ENCODE data around the gene C18orf63. TPM values are rescaled to one million over a fixed set of nuclear protein-coding genes. Genes with fewer than 3 reads are reported as not detected.

Gene C18orf63
- polyA plus RNA-seq, 1 donor from 2014 or later = not detected

GRCh38 chr18:74337912-74338309 lies 22.3 kb downstream of the C18orf63 start:
- H3K9me3 ChIP-seq (ENCODE audit: low read length) = no peaks in the 10 kb centered on the region
- no peaks in the 10 kb centered on the region for H3F3A ChIP-seq (ENCODE audit: insufficient read depth, low read length, poor library complexity, severe bottlenecking)
- no peak overlapping the region for H2AFZ ChIP-seq (ENCODE audit: low read depth, low read length)
- no peak overlapping the region for H3K27ac ChIP-seq (ENCODE audit: low read length)
- no peak overlapping the region for H3K4me2 ChIP-seq (ENCODE audit: low read length)
- H3K4me3 ChIP-seq (ENCODE audit: low read length) = no peak overlapping the region
- no peaks in the 10 kb centered on the region for H3K36me3 ChIP-seq (ENCODE audit: insufficient read depth, low read length)
- H4K20me1 ChIP-seq (ENCODE audit: insufficient read depth) = no peaks in the 10 kb centered on the region
- no peaks in the 10 kb centered on the region for H3K79me2 ChIP-seq (replicated peaks; ENCODE audit: insufficient read depth, low read length)
- H3K27me3 ChIP-seq (ENCODE audit: insufficient read depth, low read depth, low read length) = no peaks in the 10 kb centered on the region
- no peaks in the 10 kb centered on the region for H3K9me2 ChIP-seq (ENCODE audit: insufficient read depth, low read length)
- no peak overlapping the region for H3K9ac ChIP-seq (ENCODE audit: low read length)
- TF ChIP-seq EP300 (conservative IDR thresholded peaks at IDR 0.05; ENCODE audit: poor library complexity, severe bottlenecking) (no peak), EZH2 (IDR thresholded peaks at IDR 0.05; ENCODE audit: borderline replicate concordance, insufficient read depth, low read length, poor library complexity, severe bottlenecking) (no peak)

- H3K27me3 ChIP-seq (ENCODE audit: insufficient read depth, low read depth, low read length) = no peaks in the 10 kb centered on the region
- no peak overlapping the region for H3K4me2 ChIP-seq (ENCODE audit: low read length)
- no peaks in the 10 kb centered on the region for H3K9me3 ChIP-seq (ENCODE audit: low read length)
- no peaks in the 10 kb centered on the region for H3K36me3 ChIP-seq (ENCODE audit: insufficient read depth, low read length)
- no peak overlapping the region for H3K9ac ChIP-seq (ENCODE audit: low read length)
- H3K79me2 ChIP-seq (replicated peaks; ENCODE audit: insufficient read depth, low read length) = no peaks in the 10 kb centered on the region
- no peak overlapping the region for H3K4me3 ChIP-seq (ENCODE audit: low read length)
- H2AFZ ChIP-seq (ENCODE audit: low read depth, low read length) = no peak overlapping the region
- TF ChIP-seq EP300 (conservative IDR thresholded peaks at IDR 0.05; ENCODE audit: poor library complexity, severe bottlenecking) = no peak
- no peak for TF ChIP-seq POLR2AphosphoS5 (IDR thresholded peaks at IDR 0.05)
- peak; percentile 76 for TF ChIP-seq CTCF (IDR thresholded peaks at IDR 0.05; ENCODE audit: poor library complexity, severe bottlenecking)
- no peak for TF ChIP-seq TAF1 (IDR thresholded peaks at IDR 0.05; ENCODE audit: low read depth)
- no peak for TF ChIP-seq REST (IDR thresholded peaks at IDR 0.05; ENCODE audit: borderline replicate concordance)
- no peak for TF ChIP-seq EZH2 (IDR thresholded peaks at IDR 0.05; ENCODE audit: borderline replicate concordance, insufficient read depth, low read length, poor library complexity, severe bottlenecking)
- TF ChIP-seq MXI1 (conservative IDR thresholded peaks at IDR 0.05; ENCODE audit: poor library complexity, severe bottlenecking) = no peak
- peak; percentile 84 for TF ChIP-seq SMC3 (conservative IDR thresholded peaks at IDR 0.05; ENCODE audit: poor library complexity)
- peak; percentile 84 for TF ChIP-seq RAD21 (conservative IDR thresholded peaks at IDR 0.05)
- H3K9me2 ChIP-seq (ENCODE audit: insufficient read depth, low read length) = no peaks in the 10 kb centered on the region
- H4K20me1 ChIP-seq (ENCODE audit: insufficient read depth) = no peaks in the 10 kb centered on the region
- H3F3A ChIP-seq (ENCODE audit: insufficient read depth, low read length, poor library complexity, severe bottlenecking) = no peaks in the 10 kb centered on the region
- no peak overlapping the region for H3K27ac ChIP-seq (ENCODE audit: low read length)
Observed at GRCh38 chr18:74342416-74343043, 26.9 kb downstream of the C18orf63 start.

Data from neural cell (in vitro differentiated cells).